NCI-H187 treated with DMSO at 0.1 percent for 48 hours (cell line): Measurements from ENCODE around the gene STAG3.
"Not testable (repeated sequence)": the region's sequence is repeated elsewhere in the genome, so short reads cannot be mapped to it uniquely, and the experiment has no call there.

Source experiments
- DNase-seq: peaks from one replicate; lab custom pipeline; 2025; lab: John Stamatoyannopoulos, UW

Gene STAG3, protein sequence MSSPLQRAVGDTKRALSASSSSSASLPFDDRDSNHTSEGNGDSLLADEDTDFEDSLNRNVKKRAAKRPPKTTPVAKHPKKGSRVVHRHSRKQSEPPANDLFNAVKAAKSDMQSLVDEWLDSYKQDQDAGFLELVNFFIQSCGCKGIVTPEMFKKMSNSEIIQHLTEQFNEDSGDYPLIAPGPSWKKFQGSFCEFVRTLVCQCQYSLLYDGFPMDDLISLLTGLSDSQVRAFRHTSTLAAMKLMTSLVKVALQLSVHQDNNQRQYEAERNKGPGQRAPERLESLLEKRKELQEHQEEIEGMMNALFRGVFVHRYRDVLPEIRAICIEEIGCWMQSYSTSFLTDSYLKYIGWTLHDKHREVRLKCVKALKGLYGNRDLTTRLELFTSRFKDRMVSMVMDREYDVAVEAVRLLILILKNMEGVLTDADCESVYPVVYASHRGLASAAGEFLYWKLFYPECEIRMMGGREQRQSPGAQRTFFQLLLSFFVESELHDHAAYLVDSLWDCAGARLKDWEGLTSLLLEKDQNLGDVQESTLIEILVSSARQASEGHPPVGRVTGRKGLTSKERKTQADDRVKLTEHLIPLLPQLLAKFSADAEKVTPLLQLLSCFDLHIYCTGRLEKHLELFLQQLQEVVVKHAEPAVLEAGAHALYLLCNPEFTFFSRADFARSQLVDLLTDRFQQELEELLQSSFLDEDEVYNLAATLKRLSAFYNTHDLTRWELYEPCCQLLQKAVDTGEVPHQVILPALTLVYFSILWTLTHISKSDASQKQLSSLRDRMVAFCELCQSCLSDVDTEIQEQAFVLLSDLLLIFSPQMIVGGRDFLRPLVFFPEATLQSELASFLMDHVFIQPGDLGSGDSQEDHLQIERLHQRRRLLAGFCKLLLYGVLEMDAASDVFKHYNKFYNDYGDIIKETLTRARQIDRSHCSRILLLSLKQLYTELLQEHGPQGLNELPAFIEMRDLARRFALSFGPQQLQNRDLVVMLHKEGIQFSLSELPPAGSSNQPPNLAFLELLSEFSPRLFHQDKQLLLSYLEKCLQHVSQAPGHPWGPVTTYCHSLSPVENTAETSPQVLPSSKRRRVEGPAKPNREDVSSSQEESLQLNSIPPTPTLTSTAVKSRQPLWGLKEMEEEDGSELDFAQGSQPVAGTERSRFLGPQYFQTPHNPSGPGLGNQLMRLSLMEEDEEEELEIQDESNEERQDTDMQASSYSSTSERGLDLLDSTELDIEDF

DNA sequence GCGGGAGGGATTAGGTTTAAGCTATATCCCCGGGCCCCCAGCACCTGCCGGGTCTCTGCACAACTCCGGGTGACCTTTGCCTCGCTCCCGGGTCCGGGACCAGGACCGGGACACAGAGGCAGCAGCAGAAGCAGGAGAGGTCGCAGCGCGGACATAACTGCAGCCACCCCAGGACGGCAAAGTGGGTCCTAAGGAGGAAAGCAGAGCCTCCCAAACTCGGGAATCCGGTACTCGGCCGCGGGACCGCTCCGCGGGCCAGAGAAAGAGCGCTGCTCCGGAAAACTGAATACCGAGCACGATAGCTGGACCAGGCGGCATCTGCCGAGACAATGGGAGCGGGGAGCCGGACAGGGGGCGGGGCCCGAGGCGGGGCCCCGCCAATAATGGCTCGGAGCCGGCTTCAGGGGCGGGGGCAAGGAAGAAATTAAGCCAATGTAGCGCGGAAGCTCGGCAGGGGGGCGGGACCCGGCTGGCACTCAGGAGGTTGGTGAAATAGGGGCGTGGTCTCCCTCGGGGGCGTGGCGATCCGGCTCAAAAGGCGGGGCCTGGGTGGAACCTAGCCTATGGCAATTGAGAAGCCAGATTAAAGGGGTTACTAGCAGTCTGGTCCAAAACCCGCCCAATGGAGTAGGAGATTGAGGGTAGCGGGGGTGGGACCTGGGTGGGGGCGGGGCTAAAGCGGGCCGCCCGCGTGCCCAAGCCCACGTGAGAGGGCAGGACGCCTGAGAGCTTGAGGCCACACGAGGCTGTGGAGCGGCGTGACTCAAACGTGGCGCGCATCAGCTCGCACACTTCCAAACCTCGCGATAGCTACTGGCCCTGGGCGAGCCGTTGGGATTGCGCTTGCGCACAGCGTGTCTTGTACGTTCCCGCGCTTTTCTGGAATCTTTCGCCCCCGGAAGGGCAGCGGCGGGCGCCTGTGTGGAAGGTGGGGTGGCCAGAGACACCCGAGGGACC, at the start of gene STAG3, which contains the start of gene GPC2:
TSS of gene STAG3 (plus strand) at position 874 of the 957 bp plus-strand sequence. CDS start 2,639 bp downstream, outside the sequence.
TSS of gene GPC2 (minus strand) at position 337 of the 957 bp plus-strand sequence. CDS start at position 155, 182 bp downstream.
- DNase-seq = peak; percentile 93

DNA sequence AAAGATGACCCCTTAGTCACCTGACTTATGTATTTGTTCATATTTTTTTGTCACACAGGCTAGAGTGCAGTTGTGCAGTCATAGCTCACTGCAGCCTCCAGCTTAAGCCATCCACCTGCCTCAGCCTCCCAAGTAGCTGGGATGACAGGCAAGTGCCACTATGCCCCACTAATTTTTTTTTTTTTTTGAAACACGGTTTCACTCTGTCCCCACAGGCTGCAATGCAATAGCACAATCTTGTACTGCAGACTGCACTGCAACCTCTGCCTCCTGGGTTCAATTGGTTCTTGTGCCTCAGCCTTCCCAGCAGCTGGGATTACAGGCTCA, 49.1 kb upstream of the STAG3 start:
- DNase-seq = no peak

- not testable (repeated sequence) for DNase-seq
Measured at GRCh38 chr7:100130220-100130607, 47.5 kb upstream of the STAG3 start.

GRCh38 chr7:100130608-100131453, 46.9 kb upstream of the STAG3 start:
- no peak for DNase-seq

DNA sequence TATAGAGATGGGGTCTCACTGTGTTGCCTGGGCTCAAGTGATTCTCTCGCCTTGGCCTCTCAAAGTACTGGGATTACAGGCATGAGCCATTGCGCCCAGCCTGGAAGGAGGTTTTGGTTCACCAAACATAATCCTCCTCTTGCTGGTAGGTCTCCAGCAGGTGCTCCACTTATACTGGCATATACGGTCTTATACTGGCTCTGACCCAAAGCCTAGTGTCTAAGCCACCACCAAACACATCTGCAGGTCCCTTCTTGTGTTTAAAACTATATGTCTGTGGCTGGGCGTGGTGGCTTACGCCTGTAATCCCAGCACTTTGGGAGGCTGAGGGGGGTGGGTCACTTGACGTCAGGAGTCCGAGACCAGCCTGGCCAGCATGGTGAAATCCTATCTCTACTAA, 45.6 kb upstream of the STAG3 start:
- no peak for DNase-seq

DNA sequence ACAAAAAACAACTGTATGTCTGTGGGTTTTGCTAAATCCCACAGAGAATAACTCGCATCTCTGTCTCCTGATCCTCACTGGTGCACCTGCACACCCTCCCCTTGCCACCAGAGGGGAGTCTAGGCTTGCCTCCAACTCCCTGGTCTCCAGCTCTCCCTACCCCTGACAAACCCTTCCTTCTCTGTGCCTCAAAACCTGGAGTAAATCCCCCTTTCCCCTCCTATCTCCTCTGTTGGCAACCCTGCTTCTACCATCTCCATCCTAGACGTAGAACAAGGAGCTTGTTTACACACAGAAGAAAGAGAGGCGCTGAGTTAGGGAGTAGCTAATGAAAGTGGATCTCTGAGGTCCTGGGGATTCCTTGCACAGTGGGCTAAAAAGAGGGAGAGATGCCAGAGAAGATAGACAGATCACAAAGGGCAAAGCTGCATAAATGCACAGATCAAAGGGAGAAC, 45.0 kb upstream of the STAG3 start:
- DNase-seq = peak; percentile 29

DNA sequence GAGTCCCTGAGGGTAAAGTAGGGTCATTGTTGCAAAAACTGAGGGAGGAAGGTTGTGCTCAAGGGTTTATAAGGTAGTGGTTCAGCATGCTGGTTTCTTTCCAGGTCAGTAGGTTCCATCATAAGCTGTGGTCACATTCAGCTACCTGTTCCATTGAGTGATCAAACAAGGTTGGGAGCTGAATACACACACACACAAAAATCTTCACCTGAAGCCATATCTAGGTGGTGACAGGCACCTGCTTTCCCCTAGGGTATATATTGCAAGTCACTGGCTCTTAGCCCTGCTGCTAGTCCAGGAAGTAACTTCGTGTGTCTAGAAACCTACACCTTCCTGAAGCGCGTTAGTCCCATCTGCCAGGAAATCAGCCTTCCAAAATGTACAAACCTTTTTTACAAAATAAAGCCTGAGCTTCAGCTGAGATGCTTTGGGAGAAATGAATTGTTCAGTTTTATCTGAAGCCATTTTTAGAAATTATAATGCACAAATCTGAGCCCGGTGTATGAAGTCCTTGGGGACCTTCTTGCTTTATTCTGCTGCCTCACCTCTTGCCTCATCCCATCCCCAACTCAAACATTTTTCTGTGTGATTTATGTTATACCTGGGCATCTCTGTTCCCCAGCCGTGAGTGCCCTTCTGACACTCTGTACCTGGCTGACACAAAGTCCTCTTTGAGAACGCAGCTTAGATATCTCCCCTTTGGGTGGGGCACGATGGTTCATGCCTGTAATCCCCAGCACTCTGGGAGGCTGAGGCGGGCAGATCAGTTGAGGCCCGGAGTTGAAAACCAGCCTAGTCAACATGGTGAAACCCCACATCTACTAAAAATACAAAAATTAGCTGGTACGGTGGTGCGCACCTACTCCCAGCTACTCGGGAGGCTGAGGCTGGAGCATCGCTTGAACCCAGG, 39.6 kb upstream of the STAG3 start:
- no peak for DNase-seq

GRCh38 chr7:100141555-100141949, 36.2 kb upstream of the STAG3 start:
- DNase-seq = no peak

DNA sequence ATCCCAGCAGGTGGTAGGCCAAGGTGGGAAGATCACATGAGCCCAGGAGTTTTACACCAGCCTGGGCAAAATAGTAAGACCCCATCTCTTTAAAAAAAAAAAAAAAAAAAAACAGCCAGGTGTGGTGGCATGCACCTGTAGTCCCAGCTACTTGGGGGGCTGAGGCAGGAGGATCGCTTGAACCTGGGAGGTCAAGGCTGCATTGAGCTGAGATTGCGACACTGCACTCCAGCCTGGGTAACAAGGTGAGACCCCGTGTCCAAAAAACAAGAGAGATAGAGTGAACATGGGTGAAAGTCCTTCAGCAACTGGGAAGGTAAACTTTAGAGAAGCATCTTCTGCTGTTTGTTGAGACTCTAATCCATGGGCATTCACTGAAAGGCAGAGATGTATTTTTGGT, 35.3 kb upstream of the STAG3 start:
- no peak for DNase-seq

DNA sequence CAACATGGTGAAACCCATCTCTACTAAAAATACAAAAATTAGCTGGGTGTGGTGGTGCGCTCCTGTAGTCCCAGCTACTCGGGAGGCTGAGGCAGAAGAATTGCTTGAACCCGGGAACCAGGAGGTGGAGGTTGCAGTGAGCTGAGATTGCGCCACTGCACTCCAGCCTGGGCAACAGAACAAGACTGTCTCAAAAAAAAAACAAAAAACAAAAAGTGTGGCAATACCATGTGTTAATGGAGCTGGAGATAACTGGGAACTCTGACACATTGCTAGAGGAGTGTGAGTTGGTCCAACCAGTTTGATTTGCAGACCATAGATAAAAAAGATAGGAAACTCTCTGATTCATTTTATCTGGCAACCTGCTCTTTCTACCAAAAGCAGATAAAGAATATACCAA, 31.4 kb upstream of the STAG3 start:
- DNase-seq = not testable (repeated sequence)

DNA sequence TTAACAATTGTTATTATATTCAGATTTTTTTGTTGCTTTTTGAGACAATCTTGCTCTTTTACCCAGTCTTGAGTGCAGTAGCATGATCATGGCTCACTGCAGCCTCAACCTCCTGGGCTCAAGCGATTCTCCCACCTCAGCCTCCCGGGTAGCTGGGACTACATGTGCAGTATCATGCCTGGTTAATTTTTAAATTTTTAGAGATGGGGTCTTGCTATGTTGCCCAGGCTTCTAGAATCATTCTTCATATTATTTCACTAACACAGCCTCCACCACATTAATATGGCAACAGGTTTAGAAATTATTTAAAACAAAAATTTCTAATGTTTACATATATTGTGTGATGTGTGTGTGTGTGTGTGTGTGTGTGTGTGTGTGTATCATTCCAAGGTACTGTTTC, 30.4 kb upstream of the STAG3 start:
- no peak for DNase-seq

GRCh38 chr7:100148225-100148558, 29.5 kb upstream of the STAG3 start:
- no peak for DNase-seq

DNA sequence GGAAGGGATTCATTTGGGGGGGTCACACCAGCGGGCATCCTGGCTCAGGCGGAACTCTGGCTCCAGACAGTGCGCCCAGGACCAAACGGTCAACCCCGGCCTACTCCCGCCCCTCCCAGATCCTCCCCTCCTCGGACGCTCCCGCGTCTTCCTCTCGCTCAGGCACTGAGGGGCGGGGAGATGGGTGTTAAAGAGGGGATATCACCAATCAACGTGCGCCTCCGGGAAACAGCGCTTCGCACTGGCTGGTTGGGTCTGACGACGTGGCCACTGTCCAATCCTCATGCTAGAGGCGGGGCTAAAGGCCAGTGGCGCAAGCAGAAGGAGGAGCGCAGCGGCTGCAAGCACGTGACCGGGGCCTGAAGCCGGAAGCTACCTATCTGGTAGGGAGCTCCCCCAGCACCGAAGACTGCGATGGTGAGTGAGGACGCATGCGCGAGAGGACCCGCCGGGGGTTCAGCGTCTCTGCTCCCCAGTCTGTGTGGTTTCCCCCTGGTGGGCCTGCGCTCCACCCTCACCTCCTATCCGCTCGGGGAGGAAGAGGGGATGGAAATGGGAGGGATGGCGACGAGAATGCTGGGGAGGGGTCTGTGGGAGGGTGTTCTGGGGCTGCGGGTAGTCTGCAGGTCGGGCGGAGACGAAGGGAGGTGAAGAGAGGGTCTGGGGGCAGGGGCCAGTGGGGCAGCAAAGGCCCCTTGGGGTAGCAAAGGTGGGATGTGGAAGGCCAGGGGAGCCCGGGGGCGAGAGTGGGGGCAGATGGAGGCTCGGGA, 29.0 kb upstream of the STAG3 start, which contains the start of gene LAMTOR4:
TSS of gene LAMTOR4 (plus strand) at position 360 of the 770 bp plus-strand sequence. CDS start at position 415, 55 bp downstream.
- peak; percentile 98 for DNase-seq

GRCh38 chr7:100152404-100152803, 25.3 kb upstream of the STAG3 start:
- no peak for DNase-seq

DNA sequence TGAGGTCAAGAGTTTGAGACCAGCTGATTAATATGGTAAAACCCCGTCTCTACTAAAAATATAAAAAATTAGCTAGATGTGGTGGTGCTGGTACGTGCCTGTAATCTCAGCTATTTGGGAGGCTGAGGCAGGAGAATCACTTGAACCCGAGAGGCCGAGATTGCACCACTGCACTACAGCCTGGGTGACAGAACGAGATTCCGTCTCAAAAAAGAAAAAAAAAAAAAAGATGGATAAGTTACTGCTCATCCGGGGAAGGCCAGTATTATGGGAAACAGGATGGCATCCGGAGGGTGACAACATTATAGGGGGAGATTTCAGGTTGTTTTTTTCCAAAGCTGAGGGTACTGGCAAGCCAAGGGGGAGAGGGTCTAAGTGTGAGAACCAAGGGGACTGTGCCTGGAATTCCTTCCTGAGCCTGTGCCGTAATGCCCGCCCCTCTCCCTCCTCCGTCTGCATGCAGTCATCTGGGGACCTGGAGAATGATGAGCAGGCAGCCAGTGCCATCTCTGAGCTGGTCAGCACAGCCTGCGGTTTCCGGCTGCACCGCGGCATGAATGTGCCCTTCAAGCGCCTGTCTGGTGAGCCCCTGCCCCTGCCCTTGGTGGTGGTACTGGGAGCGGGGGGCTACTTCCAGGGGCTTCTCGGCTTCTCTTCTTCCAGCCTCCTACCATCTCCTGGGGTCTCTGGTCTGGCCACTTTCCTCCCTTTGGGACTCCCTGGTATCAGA, 24.6 kb upstream of the STAG3 start:
- DNase-seq = no peak

DNA sequence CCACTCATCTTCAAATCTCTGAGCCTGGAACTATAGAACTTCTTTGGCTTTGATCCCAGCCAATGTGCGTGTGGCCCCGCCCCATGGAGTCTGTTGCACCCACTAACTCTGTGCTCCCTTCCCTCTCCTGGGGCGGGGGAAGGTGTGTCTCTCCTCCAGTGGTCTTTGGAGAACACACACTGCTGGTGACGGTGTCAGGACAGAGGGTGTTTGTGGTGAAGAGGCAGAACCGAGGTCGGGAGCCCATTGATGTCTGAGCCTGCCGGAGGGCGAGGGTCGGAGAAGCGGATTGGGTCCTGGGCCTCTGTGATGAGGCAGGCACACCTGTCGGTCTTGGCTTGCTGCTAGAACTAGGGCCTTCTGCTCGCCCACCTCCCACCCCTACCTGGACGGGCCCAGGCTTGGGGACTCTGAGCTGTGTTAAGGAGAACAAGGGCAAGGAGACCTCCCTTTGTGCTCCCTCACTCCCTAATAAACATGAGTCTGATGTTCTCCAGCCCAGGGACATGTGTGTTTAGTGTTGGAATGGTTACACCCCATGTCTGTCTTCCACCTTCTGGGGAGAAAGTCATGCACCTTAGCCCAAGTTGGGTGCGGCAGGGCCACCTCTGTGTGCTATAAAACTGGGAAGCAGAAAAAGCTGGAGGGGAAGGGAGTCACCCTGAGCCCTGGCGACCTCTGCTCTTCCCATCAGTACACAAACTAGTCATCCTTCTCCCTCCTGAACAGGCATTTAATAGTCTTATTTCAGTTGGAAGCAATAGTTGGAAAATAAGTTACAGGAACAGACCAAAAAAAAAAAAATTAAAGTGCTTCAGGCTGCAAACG, 23.8 kb upstream of the STAG3 start:
- DNase-seq = no peak
